Measurements from ENCODE around the gene KSR1.
"Not testable (repeated sequence)": the region's sequence is repeated elsewhere in the genome, so short reads cannot be mapped to it uniquely, and the experiment has no call there.

The KSR1 gene

GRCh38 chr17:27455914-27456680, at the start of gene KSR1:
TSS of gene KSR1 (plus strand) at chr17:27456448. CDS start at chr17:27456644, 196 bp downstream.
- DNase-seq (ENCODE audit: low read depth in 2 of 2): peak; percentile 78 to 79

GRCh38 chr17:27407916-27408864, 48.1 kb upstream of the KSR1 start:
- no peak for DNase-seq (ENCODE audit: low read depth in 2 of 2)

GRCh38 chr17:27408891-27409290, 47.4 kb upstream of the KSR1 start:
- no peak for DNase-seq (ENCODE audit: low read depth in 2 of 2)

- not testable (repeated sequence) for DNase-seq (ENCODE audit: low read depth in 2 of 2)
Observed at GRCh38 chr17:27412158-27412557, 44.1 kb upstream of the KSR1 start.

GRCh38 chr17:27413315-27413714, 42.9 kb upstream of the KSR1 start:
- no peak for DNase-seq (ENCODE audit: low read depth in 2 of 2)

GRCh38 chr17:27413792-27414191, 42.5 kb upstream of the KSR1 start:
- no peak for DNase-seq (ENCODE audit: low read depth in 2 of 2)

- DNase-seq (ENCODE audit: low read depth in 2 of 2): no peak
Observed at GRCh38 chr17:27414271-27414670, 42.0 kb upstream of the KSR1 start.

GRCh38 chr17:27414694-27415093, 41.6 kb upstream of the KSR1 start:
- DNase-seq (ENCODE audit: low read depth in 2 of 2): no peak

- DNase-seq (ENCODE audit: low read depth in 2 of 2): no peak
Observed at GRCh38 chr17:27415120-27415795, 41.0 kb upstream of the KSR1 start.

GRCh38 chr17:27417596-27418365, 38.5 kb upstream of the KSR1 start:
- DNase-seq (ENCODE audit: low read depth in 2 of 2): no peak

GRCh38 chr17:27418366-27418615, 38.0 kb upstream of the KSR1 start:
- no peak for DNase-seq (ENCODE audit: low read depth in 2 of 2)

GRCh38 chr17:27419156-27419555, 37.1 kb upstream of the KSR1 start:
- DNase-seq (ENCODE audit: low read depth in 2 of 2): no peak

GRCh38 chr17:27420211-27420950, 35.9 kb upstream of the KSR1 start:
- no peak for DNase-seq (ENCODE audit: low read depth in 2 of 2)

- DNase-seq (ENCODE audit: low read depth in 2 of 2): no peak
Observed at GRCh38 chr17:27421111-27421510, 35.1 kb upstream of the KSR1 start.

- not testable (repeated sequence) for DNase-seq (ENCODE audit: low read depth in 2 of 2)
Observed at GRCh38 chr17:27421626-27422025, 34.6 kb upstream of the KSR1 start.

GRCh38 chr17:27422601-27423000, 33.6 kb upstream of the KSR1 start:
- DNase-seq (ENCODE audit: low read depth in 2 of 2): no peak

GRCh38 chr17:27423651-27424050, 32.6 kb upstream of the KSR1 start:
- DNase-seq (ENCODE audit: low read depth in 2 of 2): no peak

- DNase-seq (ENCODE audit: low read depth in 2 of 2): no peak
Observed at GRCh38 chr17:27424516-27424915, 31.7 kb upstream of the KSR1 start.

GRCh38 chr17:27424941-27425340, 31.3 kb upstream of the KSR1 start:
- no peak for DNase-seq (ENCODE audit: low read depth in 2 of 2)

GRCh38 chr17:27425571-27425970, 30.7 kb upstream of the KSR1 start:
- not testable (repeated sequence) for DNase-seq (ENCODE audit: low read depth in 2 of 2)

GRCh38 chr17:27425991-27426390, 30.3 kb upstream of the KSR1 start:
- no peak for DNase-seq (ENCODE audit: low read depth in 2 of 2)

All from stimulated activated CD8-positive, alpha-beta memory T cell treated with anti-CD3 and anti-CD28 coated beads, Interleukin-15, amount 100 ng/mL, for 48 hours (primary cell).